ENCODE data around the gene GALNT1. TPM values are rescaled to one million over a fixed set of nuclear protein-coding genes. Genes with fewer than 3 reads are reported as not detected.

The GALNT1 gene
- total and polyA plus RNA-seq, 9 donors: 20.0 to 60.2 (median 40.4) TPM

DNA sequence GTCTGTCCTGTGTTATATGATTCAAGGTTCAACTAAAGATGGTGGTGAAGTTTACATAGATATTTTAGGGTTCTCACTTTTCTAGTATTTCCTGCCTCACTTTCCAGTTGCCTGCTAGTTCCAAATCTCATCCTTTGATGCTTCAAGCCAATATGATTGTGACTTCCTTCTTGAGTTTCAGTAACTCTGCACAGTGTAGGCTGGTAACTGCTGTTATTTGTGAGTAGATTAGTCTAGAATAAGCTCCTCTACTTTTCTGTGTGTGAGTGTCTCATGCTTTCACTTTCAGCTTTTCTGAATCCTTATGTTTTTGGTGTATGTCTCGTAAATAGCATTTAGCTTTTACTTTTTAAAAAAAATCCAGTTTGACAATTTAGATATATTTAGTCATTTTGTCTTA, 42.6 kb downstream of the GALNT1 start:
- TF ChIP-seq, protein P1, sequence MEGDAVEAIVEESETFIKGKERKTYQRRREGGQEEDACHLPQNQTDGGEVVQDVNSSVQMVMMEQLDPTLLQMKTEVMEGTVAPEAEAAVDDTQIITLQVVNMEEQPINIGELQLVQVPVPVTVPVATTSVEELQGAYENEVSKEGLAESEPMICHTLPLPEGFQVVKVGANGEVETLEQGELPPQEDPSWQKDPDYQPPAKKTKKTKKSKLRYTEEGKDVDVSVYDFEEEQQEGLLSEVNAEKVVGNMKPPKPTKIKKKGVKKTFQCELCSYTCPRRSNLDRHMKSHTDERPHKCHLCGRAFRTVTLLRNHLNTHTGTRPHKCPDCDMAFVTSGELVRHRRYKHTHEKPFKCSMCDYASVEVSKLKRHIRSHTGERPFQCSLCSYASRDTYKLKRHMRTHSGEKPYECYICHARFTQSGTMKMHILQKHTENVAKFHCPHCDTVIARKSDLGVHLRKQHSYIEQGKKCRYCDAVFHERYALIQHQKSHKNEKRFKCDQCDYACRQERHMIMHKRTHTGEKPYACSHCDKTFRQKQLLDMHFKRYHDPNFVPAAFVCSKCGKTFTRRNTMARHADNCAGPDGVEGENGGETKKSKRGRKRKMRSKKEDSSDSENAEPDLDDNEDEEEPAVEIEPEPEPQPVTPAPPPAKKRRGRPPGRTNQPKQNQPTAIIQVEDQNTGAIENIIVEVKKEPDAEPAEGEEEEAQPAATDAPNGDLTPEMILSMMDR (IDR thresholded peaks at IDR 0.05): no peak
- TF ChIP-seq EP300 (IDR thresholded peaks at IDR 0.05): no peak
- TF ChIP-seq POLR2A (IDR thresholded peaks at IDR 0.05): no peak
- Histone ChIP-seq H3K4me1 (ENCODE audit: insufficient read depth) (peaks cover 7% of the 10 kb centered on the region), H3K4me3 (no peak overlapping the region), H3K9me3 (peaks cover 0 to 7% of the 10 kb centered on the region in 2 donors), H3K36me3 (no peaks in the 10 kb centered on the region), H3K27ac (no peak overlapping the region), H3K27me3 (no peaks in the 10 kb centered on the region)
- 98 to 100% (median 99%) methylated on average over 1 of the region's 1 CpG for WGBS, 3 donors
- intact Hi-C loops (cut with DNase I): no loop called here
- no peak for DNase-seq

DNA sequence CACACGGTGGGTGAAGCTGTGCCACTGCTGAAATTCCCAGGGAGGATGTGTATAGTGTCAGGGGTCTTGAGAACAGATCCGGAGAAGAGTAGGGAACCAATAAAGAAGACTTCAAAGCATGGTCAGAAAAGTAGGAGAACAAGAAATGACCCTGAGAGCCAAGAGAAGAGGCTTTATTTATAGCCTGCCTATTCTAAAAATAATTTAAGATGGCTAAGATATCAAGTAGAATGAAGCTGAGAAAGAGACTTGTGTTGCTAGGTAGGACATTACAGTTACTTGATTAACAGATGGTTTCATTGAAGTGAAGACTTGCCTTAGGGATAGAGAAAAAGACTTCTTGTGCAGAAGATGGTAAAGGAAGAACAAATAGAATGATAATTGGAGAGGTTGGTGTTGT, 43.7 kb downstream of the GALNT1 start:
- H3K4me1 ChIP-seq (ENCODE audit: insufficient read depth): no peaks in the 10 kb centered on the region
- TF ChIP-seq EP300 (IDR thresholded peaks at IDR 0.05) (no peak), POLR2A (IDR thresholded peaks at IDR 0.05) (no peak)
- TF ChIP-seq, protein P1 (IDR thresholded peaks at IDR 0.05): no peak
- no peak overlapping the region for H3K4me3 ChIP-seq
- 80 to 88% (median 86%) methylated on average over 2 of the region's 2 CpGs for WGBS, 3 donors
- intact Hi-C loops (cut with DNase I): no loop called here
- no peak overlapping the region for H3K27ac ChIP-seq
- H3K27me3 ChIP-seq: no peaks in the 10 kb centered on the region
- no peak for DNase-seq
- H3K36me3 ChIP-seq: no peaks in the 10 kb centered on the region
- H3K9me3 ChIP-seq: peaks cover 0 to 7% of the 10 kb centered on the region in 2 donors

DNA sequence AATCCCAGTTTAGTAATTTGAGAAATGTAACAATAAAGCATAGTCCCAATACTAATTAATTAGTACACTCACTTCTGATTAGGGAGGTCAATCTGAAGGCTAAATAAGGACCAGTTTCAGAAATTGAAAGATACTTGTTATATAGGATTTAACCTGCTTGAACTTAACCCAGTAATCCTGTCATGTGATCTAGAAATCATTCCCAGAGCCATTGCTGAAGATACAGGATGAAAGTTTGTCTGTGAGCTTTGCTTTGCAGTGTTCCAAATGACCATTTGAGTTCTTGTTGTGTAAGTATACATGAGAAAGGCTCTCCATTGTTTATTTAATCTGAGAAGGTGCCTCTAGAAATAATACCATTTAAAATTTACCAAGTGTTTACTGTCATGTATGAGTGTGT, 52.2 kb downstream of the GALNT1 start:
- TF ChIP-seq POLR2A (IDR thresholded peaks at IDR 0.05): no peak
- no peak for TF ChIP-seq EP300 (IDR thresholded peaks at IDR 0.05)
- TF ChIP-seq, protein P1 (IDR thresholded peaks at IDR 0.05): no peak
- Histone ChIP-seq H3K4me3 (no peak overlapping the region), H3K4me1 (ENCODE audit: insufficient read depth) (peaks cover 2% of the 10 kb centered on the region), H3K36me3 (no peaks in the 10 kb centered on the region), H3K9me3 (no peaks in the 10 kb centered on the region), H3K27me3 (no peaks in the 10 kb centered on the region), H3K27ac (no peak overlapping the region)
- intact Hi-C loops (cut with DNase I): no loop called here
- DNase-seq: no peak

DNA sequence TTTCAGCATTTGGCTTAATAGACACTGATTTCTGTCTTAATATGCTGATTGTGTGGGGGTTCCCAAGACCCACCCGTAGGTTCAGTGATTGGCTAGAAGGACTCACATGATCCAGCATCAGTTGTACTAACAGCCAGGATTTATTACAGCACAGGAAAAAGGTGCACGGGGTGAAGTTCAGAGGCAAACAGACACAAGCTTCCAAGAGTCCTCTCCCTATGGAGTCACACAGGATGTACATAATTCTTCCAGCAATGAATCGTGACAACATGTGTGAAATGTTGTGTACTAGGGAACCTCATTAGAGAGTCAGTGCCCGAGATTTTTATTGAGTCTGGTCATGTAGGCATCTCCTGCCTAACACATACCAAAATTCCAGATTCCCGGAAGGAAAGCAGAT, 52.8 kb downstream of the GALNT1 start:
- Histone ChIP-seq H3K27me3 (no peaks in the 10 kb centered on the region), H3K36me3 (no peaks in the 10 kb centered on the region), H3K27ac (no peak overlapping the region), H3K4me1 (ENCODE audit: insufficient read depth) (peaks cover 2% of the 10 kb centered on the region), H3K9me3 (no peaks in the 10 kb centered on the region), H3K4me3 (no peak overlapping the region)
- no peak for TF ChIP-seq EP300 (IDR thresholded peaks at IDR 0.05)
- TF ChIP-seq POLR2A (IDR thresholded peaks at IDR 0.05): no peak
- TF ChIP-seq, protein P1 (IDR thresholded peaks at IDR 0.05): no peak
- WGBS, 3 donors: 29 to 43% (median 31%) methylated on average over 5 of the region's 5 CpGs
- DNase-seq: no peak
- intact Hi-C loops (cut with DNase I): no loop called here

DNA sequence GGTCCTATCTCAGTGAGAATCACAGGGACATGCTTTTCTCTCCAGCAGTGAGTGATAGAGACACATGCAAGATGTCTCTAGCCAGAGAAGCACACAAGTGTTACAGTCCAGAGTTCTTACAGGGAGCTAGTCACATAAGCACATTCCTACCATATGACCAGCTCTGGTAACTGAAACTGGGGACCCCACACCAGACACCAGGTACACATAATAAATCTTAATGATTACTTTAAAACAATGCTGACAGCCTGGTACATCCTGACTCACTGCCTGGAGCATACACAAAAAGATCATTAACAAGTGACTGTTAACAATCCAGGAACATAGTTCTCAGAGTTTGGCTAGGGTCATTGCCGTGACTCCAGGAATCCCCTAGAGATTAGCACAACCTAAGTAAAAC, 53.6 kb downstream of the GALNT1 start:
- Histone ChIP-seq H3K4me1 (ENCODE audit: insufficient read depth) (peaks cover 2% of the 10 kb centered on the region), H3K36me3 (no peaks in the 10 kb centered on the region), H3K4me3 (no peak overlapping the region), H3K27me3 (no peaks in the 10 kb centered on the region), H3K27ac (no peak overlapping the region), H3K9me3 (no peaks in the 10 kb centered on the region)
- no peak for DNase-seq
- 83 to 94% (median 94%) methylated on average over 1 of the region's 1 CpG for WGBS, 3 donors
- intact Hi-C loops (cut with DNase I): no loop called here
- TF ChIP-seq POLR2A (IDR thresholded peaks at IDR 0.05): no peak
- no peak for TF ChIP-seq EP300 (IDR thresholded peaks at IDR 0.05)
- TF ChIP-seq, protein P1 (IDR thresholded peaks at IDR 0.05): no peak
